HepG2 (cell line): ENCODE data around the gene ITGA2. TPM values are rescaled to one million over a fixed set of nuclear protein-coding genes. Genes with fewer than 3 reads are reported as not detected.

ENCODE experiments used
- ATAC-seq: fragments of 200-7000 bp; cut with Tn5 transposase; 3 replicates; pipeline ENCODE4 v1.9.1; 2020; ENCODE audit warnings: mild to moderate bottlenecking, moderate library complexity
- BruUV-seq: library from RNA; stranded (reverse); fragments of 400-500 nt; replicated peaks from 2 replicates; lab custom pipeline; 2021; lab: Mats Ljungman, UMichigan
- CTCF ChIA-PET: fragments of 300-600 bp; formaldehyde crosslinking; extraction: SDS; loops from one replicate; lab custom pipeline; 2021; ENCODE audit warnings: low total read pairs, inconsistent platforms, low intra/inter-chr PET ratio; lab: Yijun Ruan, JAX
- POLR2A ChIA-PET: fragments of 350-600 bp; sonication (Branson Sonifier 250); formaldehyde crosslinking; loops from one replicate; lab custom pipeline; 2020; ENCODE audit warnings: antibody characterized with exemption, inconsistent platforms; lab: Yijun Ruan, JAX
- DNase-seq: peaks from one replicate; pipeline ENCODE4 v3.0.0-alpha.2; 2015; ENCODE audit warnings: low spot score
- FAIRE-seq: peaks from 3 replicates; lab custom pipeline; 2011; peaks lifted over from hg19 to GRCh38; lab: Jason Lieb, UNC
- H2AFZ ChIP-seq: one replicate; pipeline ENCODE4 v1.6.1; 2011; ENCODE audit warnings: low read length, inconsistent platforms
- H3K27ac ChIP-seq: fragments of 300-600 bp; 3 replicates; pipeline ENCODE4 v1.8.0; 2011; ENCODE audit warnings: mixed run types, mild to moderate bottlenecking, mixed read lengths, low read length, inconsistent platforms; ENCODE audit not compliant: insufficient read depth; ENCODE audit errors: extremely low read length
- H3K27me3 ChIP-seq, 2 experiments: fragments of 200-600 bp in 1 of 2; 2 replicates in 1 of 2; 3 replicates in 1 of 2; pipeline versions ENCODE4 v1.6.0 to v1.8.0; 2011; ENCODE audit warnings: low read length in 2 of 2, mild to moderate bottlenecking in 2 of 2, moderate library complexity in 2 of 2, inconsistent platforms in 1 of 2; ENCODE audit not compliant: insufficient read depth in 2 of 2, control insufficient read depth in 1 of 2
- H3K36me3 ChIP-seq, 2 experiments: fragments of 200-600 bp in 1 of 2; replicated peaks in 1 of 2; 2 replicates in 1 of 2; 3 replicates in 1 of 2; pipeline versions ENCODE4 v1.5.1 to v1.8.0; 2011; ENCODE audit warnings: low read length in 2 of 2, inconsistent platforms in 1 of 2; ENCODE audit not compliant: insufficient read depth in 2 of 2, control insufficient read depth in 1 of 2
- H3K4me1 ChIP-seq: 2 replicates; pipeline ENCODE4 v1.5.1; 2012; ENCODE audit warnings: low read length, inconsistent platforms; ENCODE audit not compliant: insufficient read depth
- H3K4me2 ChIP-seq: 2 replicates; pipeline ENCODE4 v1.6.0; 2011; ENCODE audit warnings: low read depth, low read length, inconsistent platforms
- H3K4me3 ChIP-seq, 3 experiments: fragments of 200-600 bp in 1 of 3; sonication (generic), shearing (Covaris generic) in 1 of 3; replicated peaks in 1 of 3; 2 replicates each; pipeline ENCODE4 v1.5.1; 2011 to 2016; ENCODE audit warnings: low read length in 3 of 3, inconsistent platforms in 2 of 3, low read depth in 2 of 3, mild to moderate bottlenecking in 2 of 3, control low read depth in 1 of 3, mixed read lengths in 1 of 3; ENCODE audit not compliant: insufficient read depth in 1 of 3
- H3K79me2 ChIP-seq: one replicate; pipeline ENCODE4 v1.6.1; 2011; ENCODE audit warnings: low read length, inconsistent platforms; ENCODE audit not compliant: insufficient read depth
- H3K9ac ChIP-seq: 2 replicates; pipeline ENCODE4 v1.6.0; 2011; ENCODE audit warnings: mild to moderate bottlenecking, low read depth, low read length, inconsistent platforms; ENCODE audit not compliant: insufficient read depth
- H3K9me3 ChIP-seq: 2 replicates; pipeline ENCODE4 v1.5.1; 2012; ENCODE audit warnings: mild to moderate bottlenecking, low read length
- H4K20me1 ChIP-seq: 2 replicates; pipeline ENCODE4 v1.6.0; 2011; ENCODE audit warnings: inconsistent platforms, mild to moderate bottlenecking, low read length, moderate library complexity; ENCODE audit not compliant: insufficient read depth
- FOXK1 ChIP-seq: sonication (generic); formaldehyde crosslinking; IDR thresholded peaks from 2 replicates; pipeline ENCODE4 v1.4.0; 2020; ENCODE audit warnings: low read depth, missing genetic modification reagents, borderline replicate concordance
- MAFK ChIP-seq, 2 experiments: IDR thresholded peaks in 1 of 2; conservative IDR thresholded peaks in 1 of 2; 2 replicates each; pipeline ENCODE4 v1.6.1; 2011; ENCODE audit warnings: improper control_type of control experiment in 2 of 2, low read length in 2 of 2
- SUZ12 ChIP-seq: fragments of 150-350 bp; IDR thresholded peaks from 2 replicates; pipeline ENCODE4 v1.6.1; 2014; ENCODE audit warnings: low read depth, low read length
- ZBTB4 ChIP-seq: sonication (generic); formaldehyde crosslinking; IDR thresholded peaks from 2 replicates; pipeline ENCODE4 v1.4.0; 2020; ENCODE audit warnings: missing genetic modification reagents, mild to moderate bottlenecking, borderline replicate concordance
- ZBTB40 ChIP-seq, 2 experiments: fragments of 450-650 bp in 1 of 2; sonication (generic) in 1 of 2; formaldehyde crosslinking in 1 of 2; IDR thresholded peaks; 2 replicates each; pipeline versions ENCODE4 v1.6.1 to v1.8.0; 2016 to 2022; ENCODE audit warnings: antibody characterized with exemption in 1 of 2, mild to moderate bottlenecking in 1 of 2, missing genetic modification reagents in 1 of 2
- ZBTB44 ChIP-seq: sonication (generic); formaldehyde crosslinking; IDR thresholded peaks from 2 replicates; pipeline ENCODE4 v1.4.0; 2020; ENCODE audit warnings: missing genetic modification reagents
- ZFP90 ChIP-seq: sonication (generic); formaldehyde crosslinking; IDR thresholded peaks from 2 replicates; pipeline ENCODE4 v1.8.0; 2022; ENCODE audit warnings: missing genetic modification reagents, mild to moderate bottlenecking, inconsistent platforms, borderline replicate concordance
- WGBS: methylation state at CpG from one replicate; pipeline ENCODE4 v1.1.6; 2017; ENCODE audit warnings: low lambda C conversion rate; 5-methylcytosine and 5-hydroxymethylcytosine counted together
- in situ Hi-C: cut with HindIII; loops from 2 replicates; pipeline ENCODE4 v1.10.0; 2017; ENCODE audit warnings: low pct_unique_long_range_greater_than_20kb; ENCODE audit not compliant: extremely low pct_ligation_motif_present
- intact Hi-C: fragments of 100-400 bp; cut with micrococcal nuclease; formaldehyde crosslinking; loops from one replicate; pipeline ENCODE4 v1.10.0; 2022; ENCODE audit not compliant: unreplicated experiment
- polyA plus RNA-seq, 8 experiments: library from polyadenylated mRNA; depleted of rRNA in 3 of 8; stranded (reverse) in 7 of 8; unstranded in 1 of 8; fragments of >200 nt; fragmentation: Illumina TruSeq in 4 of 8; extraction: Trizol in 4 of 8; gene quantifications; 2 replicates each; pipeline versions ENCODE4 v1.2.1 to v1.2.3, GENCODE V29; 2011 to 2016; ENCODE audit warnings: low read depth in 4 of 8, missing spikeins in 1 of 8, mixed read lengths in 1 of 8; ENCODE audit not compliant: insufficient read depth in 1 of 8
- total RNA-seq, 5 experiments: library from RNA; depleted of rRNA; stranded (reverse); fragments of >200 nt; fragmentation: Illumina TruSeq; extraction: Trizol; gene quantifications; 2 replicates each; pipeline ENCODE4 v1.2.3, GENCODE V29; 2016; ENCODE audit warnings: low read depth in 1 of 5

ITGA2 gene
- total and polyA plus RNA-seq, 2 of the 13 experiments (the other 11 are each of a cell fraction or from before 2014, with no cell fraction given), result 15.8 to 58.3 TPM

GRCh38 chr5:52995095-52995494 is 5.9 kb downstream of the ITGA2 start:
- DNase-seq (no peak), ATAC-seq (no peak), FAIRE-seq (no peak)
- Histone ChIP-seq H3K79me2 (peaks cover 97% of the 10 kb centered on the region), H3K4me3 (peak overlapping the region; percentile 20 to 30 (median 25); a peak in 5 of 6 replicates), H4K20me1 (peaks cover 5% of the 10 kb centered on the region; the same call in 1 of the 2 replicates), H3K27ac (peak overlapping the region; percentile 12), H3K9ac (peak overlapping the region; percentile 50; the same call in 1 of the 2 replicates), H2AFZ (no peak overlapping the region), H3K36me3 (peaks cover 0 to 36% of the 10 kb centered on the region in 2 experiments; a peak in 4 of 5 replicates), H3K27me3 (no peaks in the 10 kb centered on the region), H3K9me3 (no peaks in the 10 kb centered on the region), H3K4me2 (peak overlapping the region; percentile 80), H3K4me1 (peaks cover 92% of the 10 kb centered on the region)
- TF ChIP-seq FOXK1, result no peak
- TF ChIP-seq ZFP90 (CRISPR knock-in tag), result no peak
- TF ChIP-seq MAFK (conservative IDR thresholded peaks at IDR 0.05 in 1 of 2, IDR thresholded peaks at IDR 0.05 in 1 of 2; ENCODE audit: low read length in 2 of 2), result no peak
- TF ChIP-seq ZBTB44 (CRISPR knock-in tag), result no peak
- no peak for TF ChIP-seq SUZ12
- no peak for TF ChIP-seq ZBTB40 (IDR thresholded peaks at IDR 0.05)
- TF ChIP-seq ZBTB40 (CRISPR knock-in tag; IDR thresholded peaks at IDR 0.05), result no peak
- no peak for TF ChIP-seq ZBTB4
- ChIA-PET CTCF (no interaction called here), POLR2A (no interaction called here)
- no TSS peak for BruUV-seq
- WGBS, result 91% methylated on average over 1 of the region's 1 CpG
- intact Hi-C loops (no loop called here), in situ Hi-C loops (no loop called here)
